HG03045 (cell line): Measurements from ENCODE around the gene MTF2.
"Not testable (repeated sequence)": the region's sequence is repeated elsewhere in the genome, so short reads cannot be mapped to it uniquely, and the experiment has no call there.

Experiments
- ATAC-seq: cut with Tn5 transposase; IDR thresholded peaks from one replicate; pipeline ENCODE4 v1.9.1; 2021; ENCODE audit warnings: mild to moderate bottlenecking, moderate library complexity; ENCODE audit not compliant: unreplicated experiment

Gene MTF2

DNA sequence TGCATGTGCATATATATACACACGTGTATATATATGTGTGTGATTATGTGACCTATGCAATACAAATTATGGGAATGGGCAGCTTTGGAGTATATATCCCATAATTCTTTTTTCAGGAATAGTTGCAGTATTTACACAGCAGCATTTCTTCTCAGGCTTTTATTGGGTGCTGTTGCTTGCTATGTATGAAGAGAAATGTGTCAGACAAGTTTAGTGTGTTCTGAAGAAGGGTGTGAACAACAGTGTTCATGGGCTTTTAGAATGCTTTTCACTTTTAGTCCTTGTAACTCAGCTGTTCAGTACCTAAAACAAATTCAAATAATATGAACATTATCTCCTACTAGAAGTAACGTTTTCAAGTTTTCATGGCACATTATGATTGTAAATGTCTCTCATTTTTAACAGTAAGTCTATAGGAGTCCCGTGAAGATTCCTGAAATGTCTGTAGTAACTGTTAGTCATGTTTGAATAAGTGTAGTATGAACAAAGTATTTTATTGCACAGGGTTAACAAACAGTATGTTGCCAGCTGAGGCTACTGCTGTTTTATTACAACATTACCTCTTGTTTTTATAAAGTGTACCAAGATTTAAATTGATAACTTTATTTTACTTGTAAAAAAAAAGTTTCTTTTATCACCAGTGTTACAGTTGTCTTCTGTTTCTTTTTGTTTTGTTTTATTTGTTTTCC is 58.7 kb downstream of the MTF2 start:
- no peak for ATAC-seq

DNA sequence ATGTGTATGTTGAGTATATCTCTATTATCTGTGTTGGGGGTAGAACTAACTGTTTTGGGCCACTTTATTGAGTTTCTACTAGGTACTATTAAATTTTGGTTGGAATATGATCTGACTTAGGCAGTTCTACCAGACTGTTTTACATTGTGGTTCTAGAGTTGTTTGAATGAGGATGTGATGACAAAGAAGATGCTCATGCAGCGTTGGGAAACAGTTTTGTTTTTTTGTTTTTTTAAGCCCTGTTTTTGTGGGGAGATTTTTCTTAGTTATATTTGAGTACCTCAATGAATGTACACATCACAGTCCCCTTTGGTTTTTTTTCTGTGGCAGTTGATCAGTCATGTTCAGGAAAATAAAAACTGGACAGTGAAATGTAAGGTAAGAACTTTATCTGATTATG is 61.0 kb downstream of the MTF2 start:
- no peak for ATAC-seq

DNA sequence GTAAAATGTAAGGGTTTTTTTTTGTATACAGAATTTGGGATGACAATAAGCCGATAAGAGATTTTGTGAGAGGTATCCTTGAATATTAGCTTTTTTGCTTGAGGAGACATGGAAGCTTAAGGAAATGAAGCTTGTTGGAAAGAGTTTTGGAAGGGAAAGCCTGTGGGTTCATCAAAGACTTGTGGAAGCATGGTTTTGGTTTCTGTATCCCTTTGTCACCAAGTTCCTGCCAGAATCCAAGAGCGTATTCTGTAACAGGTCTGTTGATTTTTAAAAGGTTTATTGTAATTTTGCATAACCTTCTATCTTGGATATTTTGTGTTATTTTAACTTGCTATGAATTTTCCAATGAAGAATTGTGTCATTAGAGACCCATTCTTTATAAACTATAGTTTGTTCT is 63.1 kb downstream of the MTF2 start:
- ATAC-seq = no peak

DNA sequence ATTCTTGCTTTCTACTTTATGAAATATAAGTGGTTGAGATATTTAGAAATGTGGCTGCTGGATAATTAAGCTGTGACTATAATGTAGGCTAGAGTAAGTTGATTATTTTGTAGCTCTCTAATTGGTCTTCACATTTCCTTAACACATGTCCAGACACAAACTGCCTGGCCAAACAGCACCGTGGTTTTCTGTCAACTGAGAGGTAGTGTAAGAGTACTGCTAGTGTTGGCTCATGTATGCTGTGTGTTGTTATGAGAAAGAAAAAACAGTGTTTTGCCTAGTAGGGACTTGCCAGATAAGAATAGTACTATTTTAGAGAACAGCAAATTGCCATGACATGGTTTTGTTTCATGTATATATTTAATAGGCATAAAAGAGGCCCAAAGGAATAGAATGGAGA is 64.1 kb downstream of the MTF2 start:
- ATAC-seq = no peak

DNA sequence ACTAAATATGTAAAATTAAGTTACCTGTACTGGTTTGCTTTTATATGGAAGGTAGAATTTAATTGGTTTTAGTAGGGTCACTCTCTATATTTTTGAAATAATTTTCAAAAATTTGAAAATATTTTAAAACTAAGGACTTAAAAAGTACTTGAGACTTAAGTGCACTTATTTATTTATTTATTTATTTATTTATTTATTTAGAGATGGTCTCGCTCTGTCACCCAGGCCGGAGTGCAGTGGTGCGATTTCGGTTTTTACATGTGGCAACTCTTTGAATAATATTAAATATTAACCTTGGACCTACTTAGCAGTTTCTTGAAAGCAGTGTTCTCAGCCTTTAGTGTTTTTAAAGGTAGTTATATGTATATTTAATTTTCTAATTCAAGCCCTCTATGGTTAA is 64.7 kb downstream of the MTF2 start:
- no peak for ATAC-seq

DNA sequence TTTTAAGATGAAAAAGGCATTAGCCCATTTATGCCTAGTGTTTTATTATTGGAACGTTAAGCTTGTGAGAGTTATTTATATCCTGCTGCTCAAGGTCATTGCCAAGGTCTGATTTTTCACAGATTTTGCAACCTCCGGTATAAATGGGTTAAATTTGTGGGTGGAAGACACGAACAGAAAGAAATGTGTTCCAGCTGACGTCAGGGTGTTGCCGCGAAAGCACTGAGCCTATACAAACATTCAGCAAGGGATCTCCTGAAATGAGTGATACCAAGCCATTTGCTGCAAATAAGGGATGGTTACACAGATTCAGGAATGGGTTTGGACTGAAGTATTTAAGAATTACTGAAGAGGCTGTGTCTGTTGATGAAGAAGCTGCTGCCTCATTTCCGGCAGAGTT is 68.9 kb downstream of the MTF2 start:
- no peak for ATAC-seq

DNA sequence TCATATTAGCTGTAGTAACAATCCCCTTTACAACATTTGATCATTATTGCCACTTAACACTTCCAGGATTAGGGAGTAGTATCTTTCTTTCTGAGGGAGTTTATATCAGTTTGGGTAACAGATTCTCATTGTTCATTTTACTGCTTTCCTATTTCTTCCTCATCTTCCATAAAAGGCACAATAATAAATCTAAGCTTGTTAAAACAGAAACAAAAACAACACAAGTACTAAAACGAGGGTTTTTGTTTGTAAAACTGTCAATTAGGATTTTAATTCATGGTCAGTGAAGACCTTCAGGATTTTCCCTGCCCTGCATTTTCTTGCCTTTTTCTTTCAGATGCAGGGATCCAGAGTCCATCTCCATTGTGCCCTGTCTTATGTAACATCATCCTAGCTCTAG is 71.6 kb downstream of the MTF2 start:
- ATAC-seq = no peak

DNA sequence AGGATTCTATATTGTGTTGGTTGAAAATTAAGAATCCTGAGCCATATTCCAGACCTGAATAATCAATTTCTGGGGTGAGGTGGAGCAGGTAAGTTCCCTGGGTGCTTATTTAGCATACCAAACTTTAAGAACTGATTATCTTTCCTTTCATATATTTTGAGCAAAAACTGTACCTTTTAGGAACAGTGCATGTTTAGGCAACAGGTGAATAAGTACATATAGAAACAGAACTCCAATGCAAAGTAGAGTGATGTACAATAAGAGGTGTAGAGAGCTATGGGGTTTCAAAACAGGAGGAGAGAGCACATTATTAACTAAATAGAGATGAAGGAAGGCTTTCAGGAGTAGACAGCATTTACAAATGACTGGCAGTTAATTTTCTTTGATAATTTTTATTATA is 72.4 kb downstream of the MTF2 start:
- ATAC-seq = no peak

DNA sequence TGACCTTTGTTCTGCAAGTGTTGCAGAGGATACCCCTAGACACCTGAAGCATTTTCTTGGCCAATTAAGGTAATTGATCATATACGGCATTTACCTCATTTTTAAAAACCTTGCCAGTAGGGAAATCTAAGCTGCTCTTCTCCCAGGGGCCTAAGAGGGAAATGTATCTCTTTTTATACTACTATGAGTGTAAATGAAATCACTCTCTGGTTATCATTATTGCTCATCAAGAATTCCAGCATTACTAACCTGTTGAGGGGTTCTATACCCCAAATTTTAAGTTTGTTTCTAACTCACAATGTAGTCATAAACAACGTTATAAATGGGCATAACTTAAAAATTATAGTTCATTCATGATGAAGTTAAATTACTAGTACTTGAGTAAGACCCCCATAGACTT is 73.8 kb downstream of the MTF2 start:
- ATAC-seq = no peak

DNA sequence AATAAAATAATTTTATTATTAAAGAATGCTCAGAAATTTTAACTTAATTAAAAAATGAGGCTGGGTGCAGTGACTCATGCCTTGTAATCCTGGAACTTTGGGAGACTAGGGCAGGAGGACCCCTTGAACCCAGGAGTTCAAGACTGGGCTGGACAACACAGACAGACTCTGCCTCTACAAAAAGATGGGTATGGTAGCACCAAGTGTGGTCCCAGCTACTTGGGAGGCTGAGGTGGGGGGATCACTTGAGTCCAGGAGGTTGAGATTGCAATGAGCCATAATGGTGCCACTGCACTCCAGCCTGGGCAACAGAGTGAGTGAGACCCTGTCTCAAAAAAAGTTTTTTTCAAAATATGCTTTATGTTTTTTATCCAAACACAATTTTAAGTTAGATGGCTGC is 75.8 kb downstream of the MTF2 start:
- ATAC-seq = no peak

DNA sequence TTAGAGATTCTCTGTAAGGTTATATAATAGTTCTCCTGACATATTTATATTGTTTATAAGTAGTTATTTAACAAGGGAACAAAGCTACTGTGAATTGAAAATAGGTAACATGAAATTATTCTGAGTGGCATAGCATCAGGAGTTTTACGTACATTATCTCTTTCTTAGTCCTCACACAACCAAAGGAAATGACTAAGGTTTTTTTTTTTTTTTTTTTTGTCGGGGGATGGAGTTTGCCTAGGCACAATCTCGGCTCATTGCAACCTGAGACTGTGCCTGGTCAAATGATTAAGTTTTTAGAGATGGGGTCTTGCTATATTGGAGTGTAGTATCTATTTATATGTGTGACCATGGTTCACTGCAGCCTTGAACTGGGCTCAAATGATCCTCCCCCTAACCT is 76.3 kb downstream of the MTF2 start:
- ATAC-seq = no peak

DNA sequence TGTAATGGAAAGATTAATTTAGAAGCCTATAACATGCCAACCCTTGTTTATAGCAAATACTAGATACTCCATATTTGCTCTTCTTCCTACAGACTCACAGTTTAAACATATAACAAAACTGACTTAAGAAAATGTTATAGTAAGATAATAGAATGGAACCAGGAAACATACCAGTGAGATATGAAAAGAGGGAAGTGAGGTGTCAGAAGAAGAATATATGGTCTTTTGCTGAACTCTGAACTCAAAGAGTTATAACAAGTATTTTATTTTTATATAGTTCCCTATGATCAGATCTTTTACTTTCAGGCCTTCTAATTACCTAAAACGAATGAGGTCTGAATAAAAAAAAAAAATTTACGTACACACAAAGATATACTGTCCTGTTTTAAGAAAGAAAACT is 80.3 kb downstream of the MTF2 start:
- ATAC-seq = no peak

DNA sequence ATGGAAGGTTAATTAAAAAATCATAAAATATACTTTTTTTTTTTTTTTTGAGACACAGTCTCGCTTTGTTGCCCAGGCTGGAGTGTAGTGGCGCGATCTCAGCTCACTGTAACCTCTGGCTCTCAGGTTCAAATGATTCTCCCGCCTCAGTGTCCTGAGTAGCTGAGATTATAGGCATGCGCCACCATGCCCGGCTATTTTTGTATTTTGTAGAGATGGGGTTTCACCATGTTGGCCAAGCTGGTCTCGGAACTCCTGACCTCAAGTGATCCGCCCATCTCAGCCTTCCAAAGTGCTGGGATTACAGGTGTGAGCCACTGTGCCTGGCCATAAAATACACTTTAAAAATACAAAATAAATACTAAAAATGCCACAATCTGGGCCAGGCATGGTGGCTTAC is 84.2 kb downstream of the MTF2 start:
- not testable (repeated sequence) for ATAC-seq

DNA sequence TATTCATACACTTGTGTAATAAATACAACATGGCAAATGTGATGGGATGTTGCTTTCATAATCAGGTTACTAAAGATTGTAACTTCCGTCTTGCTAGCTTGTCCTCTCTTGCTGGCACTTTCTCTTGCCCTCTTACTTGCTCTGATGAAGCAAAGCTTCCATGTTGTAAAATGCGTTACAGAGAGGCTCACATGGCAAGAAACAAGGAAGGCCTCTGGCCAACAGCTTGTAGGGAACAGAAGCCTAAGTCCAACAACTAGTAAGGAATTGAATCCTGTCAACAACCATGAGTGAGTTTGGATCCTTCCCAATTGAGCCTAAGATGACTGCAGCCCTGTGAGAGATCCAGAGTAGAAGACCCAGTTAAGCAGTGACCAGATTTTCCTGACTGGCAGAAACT is 85.7 kb downstream of the MTF2 start:
- ATAC-seq = no peak

DNA sequence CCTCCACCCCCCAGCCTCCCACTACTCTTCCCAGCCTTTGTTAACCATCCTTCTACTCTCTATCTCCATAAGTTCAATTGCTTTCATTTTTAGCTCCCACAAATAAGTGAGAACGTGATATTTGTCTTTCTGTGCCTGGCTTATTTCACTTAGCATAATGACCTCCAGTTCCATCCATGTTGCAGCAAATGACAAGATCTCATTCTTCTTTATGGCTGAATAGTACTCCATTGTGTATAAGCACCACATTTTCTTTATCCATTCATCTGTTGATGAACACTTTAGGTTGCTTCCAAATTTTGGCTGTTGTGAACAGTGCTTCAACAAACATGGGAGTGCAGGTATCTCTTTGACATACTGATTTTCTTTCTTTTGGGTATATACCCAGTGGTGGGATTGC is 86.8 kb downstream of the MTF2 start:
- ATAC-seq = not testable (repeated sequence)

DNA sequence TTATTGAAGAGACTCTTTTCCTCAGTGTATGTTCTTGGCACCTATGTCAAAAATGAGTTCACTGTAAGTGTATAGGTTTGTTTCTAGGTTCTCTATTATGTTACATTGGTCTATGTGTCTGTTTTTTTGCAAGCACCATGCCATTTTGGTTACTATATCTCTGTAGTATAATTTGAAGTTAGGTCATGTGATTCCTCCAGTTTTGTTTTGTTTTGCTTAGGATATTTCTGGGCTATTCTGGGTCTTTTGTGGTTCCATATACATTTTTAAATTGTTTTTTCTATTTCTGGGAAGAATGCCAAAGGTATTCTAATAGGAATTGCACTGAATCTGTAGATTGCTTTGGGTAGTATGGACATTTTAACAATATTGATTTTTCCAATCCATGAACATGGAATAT is 87.9 kb downstream of the MTF2 start:
- ATAC-seq = no peak

DNA sequence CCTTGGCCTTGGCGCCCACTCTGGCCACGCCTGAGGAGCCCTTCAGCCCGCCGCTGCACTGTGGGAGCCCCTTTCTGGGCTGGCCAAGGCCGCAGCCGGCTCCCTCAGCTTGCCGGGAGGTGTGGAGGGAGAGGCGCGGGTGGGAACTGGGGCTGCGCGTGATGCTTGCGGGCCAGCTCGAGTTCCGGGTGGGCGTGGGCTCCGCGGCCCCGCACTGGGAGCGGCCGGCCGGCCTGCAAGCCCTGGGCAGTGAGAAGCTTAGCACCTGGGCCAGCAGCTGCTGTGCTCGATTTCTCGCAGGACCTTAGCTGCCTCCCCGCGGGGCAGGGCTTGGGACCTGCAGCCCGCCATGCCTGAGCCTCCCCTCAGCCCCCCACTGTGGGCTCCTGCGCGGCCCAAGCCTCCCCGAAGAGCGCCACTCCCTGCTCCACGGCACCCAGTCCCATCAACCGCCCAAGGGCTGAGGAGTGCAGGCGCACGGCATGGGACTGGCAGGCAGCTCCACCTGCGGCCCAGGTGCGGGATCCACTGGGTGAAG is 91.1 kb downstream of the MTF2 start:
- not testable (repeated sequence) for ATAC-seq

DNA sequence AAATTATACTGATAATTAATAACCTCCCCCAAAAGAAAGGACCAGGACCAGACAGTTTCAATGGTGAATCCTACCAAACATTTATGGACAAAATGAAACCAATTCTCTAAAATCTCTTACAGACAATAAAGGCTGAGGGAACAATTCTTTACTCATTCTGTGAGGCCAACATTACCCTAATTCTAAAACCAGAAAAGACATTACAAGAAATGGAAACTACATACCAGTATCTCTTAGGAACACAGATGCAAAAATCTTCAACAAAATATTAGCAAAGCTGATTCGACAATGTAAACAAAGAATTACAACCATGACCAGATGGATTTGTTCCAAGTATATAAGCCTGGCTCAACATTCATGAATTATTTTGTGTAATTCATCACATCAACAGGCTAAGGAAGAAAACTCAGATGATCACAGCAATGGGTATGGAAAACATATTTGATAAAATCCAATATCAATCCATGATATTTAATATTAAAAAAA is 92.5 kb downstream of the MTF2 start:
- ATAC-seq = no peak

DNA sequence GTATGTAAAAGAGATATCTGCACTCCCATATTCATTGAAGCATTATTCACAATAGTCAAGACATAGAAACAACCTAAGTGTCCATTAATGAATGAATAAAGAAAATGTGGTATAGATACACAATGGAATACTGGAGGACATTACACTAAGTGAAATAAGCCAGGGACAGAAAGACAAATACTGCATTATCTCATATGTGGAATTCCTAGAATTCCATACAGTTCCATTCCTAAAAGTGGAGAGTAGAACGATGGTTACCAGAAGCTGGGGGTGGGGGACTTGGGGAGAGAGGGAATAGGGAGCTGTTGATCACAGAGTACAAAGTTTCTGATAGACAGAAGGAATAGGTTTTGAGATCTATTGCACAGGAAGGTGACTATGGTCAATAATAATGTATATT is 93.7 kb downstream of the MTF2 start:
- no peak for ATAC-seq

DNA sequence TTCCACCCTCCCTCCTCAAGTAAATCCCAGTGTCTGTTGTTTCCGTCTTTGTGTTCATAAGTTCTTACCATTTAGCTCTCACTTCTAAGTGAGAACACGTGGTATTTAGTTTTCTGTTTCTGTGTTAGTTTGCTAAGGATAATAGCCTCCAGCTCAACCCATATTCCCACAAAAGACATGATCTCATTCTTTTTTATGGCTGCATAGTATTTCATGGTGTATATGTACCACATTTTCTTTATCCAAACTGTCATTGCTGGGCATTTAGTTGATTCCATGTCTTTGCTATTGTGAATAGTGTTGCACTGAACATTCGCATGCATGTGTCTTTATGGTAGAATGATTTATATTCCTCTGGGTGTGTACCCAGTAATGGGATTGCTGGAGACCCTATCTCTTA is 95.6 kb downstream of the MTF2 start:
- ATAC-seq = not testable (repeated sequence)

DNA sequence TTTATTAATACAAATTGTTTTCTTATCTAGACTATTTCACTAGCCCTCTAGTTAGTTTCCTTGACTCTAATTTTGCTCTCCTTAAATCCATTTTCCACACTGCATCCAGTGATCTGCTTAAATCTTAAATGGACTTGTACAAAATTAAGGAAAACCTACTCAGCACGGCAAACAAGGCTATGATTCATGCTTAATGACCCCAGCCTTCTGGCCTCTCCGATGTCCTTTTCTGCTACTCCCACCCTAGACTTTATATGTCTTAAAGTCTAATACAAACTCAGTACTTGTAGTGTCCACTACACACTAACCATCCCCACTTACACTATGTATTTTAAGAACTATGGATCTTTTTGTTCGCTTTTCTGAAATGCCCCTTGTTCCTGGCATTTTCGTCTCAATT is 98.9 kb downstream of the MTF2 start:
- no peak for ATAC-seq

DNA sequence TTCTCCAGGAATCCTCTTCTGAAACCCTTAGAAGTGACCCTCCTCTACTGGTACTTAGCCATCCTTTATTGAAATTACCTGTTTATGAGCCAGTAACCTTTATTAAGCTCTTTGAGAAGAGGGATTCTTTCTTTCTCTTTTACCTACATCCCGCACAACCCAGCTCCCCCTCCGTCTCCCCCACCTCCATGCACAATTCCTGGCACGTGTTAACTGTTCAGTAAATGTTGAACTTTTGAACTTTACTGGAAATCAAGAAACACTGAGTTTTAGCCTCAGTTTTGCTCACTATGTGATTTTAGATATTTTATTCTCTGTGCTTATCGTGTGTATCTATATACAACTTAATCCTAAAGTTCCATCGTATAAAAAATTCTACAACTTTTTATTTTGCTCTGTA is 99.3 kb downstream of the MTF2 start:
- ATAC-seq = no peak
